Naive thymus-derived CD8-positive, alpha-beta T cell (primary cell): ENCODE results near the gene B3GNT3. TPM values are rescaled to one million over a fixed set of nuclear protein-coding genes. Genes with fewer than 3 reads are reported as not detected.
A peak's percentile ranks its signal among the peaks of the same experiment; 100 is the strongest.
"Not testable (repeated sequence)": the region's sequence is repeated elsewhere in the genome, so short reads cannot be mapped to it uniquely, and the experiment has no call there.

Experiments used
- ATAC-seq, 2 donors: fragments of 150-1000 bp; cut with Tn5 transposase in 1 of 2; sonication (Bioruptor Pico), chemical (Tn5 transposase) in 1 of 2; 1 replicate in 1 of 2; 2 replicates in 1 of 2; pipeline ENCODE4 v1.10.0; 2021; ENCODE audit warnings: mild to moderate bottlenecking in 2 of 2, moderate library complexity in 2 of 2
- POLR2A ChIA-PET: fragments of 350-600 bp; sonication (Branson Sonifier 250); formaldehyde crosslinking; loops from one replicate; lab custom pipeline; 2021; ENCODE audit warnings: antibody characterized with exemption; lab: Charles Lee
- DNase-seq, 10 donors: peaks; one replicate each; pipeline versions ENCODE4 v3.0.0 to v3.0.0-alpha.2; 2020 to 2022
- H3K27ac Mint-ChIP-seq, 10 donors: one replicate each; pipeline ENCODE4 v1.8.0; 2020 to 2022; ENCODE audit warnings: mild to moderate bottlenecking in 10 of 10, mixed read lengths in 10 of 10, moderate library complexity in 4 of 10, inconsistent platforms in 1 of 10
- H3K27me3 Mint-ChIP-seq, 5 donors: one replicate each; pipeline ENCODE4 v1.8.0; 2021 to 2022; ENCODE audit warnings: mixed read lengths in 5 of 5
- H3K36me3 Mint-ChIP-seq, 3 donors: one replicate each; pipeline ENCODE4 v1.8.0; 2020 to 2022; ENCODE audit warnings: mixed read lengths in 3 of 3, mild to moderate bottlenecking in 2 of 3, inconsistent platforms in 1 of 3
- H3K4me1 Mint-ChIP-seq, 4 donors: one replicate each; pipeline ENCODE4 v1.8.0; 2021 to 2022; ENCODE audit warnings: mixed read lengths in 4 of 4
- H3K4me3 Mint-ChIP-seq, 10 donors: one replicate each; pipeline ENCODE4 v1.8.0; 2020 to 2022; ENCODE audit warnings: mild to moderate bottlenecking in 10 of 10, mixed read lengths in 10 of 10, moderate library complexity in 6 of 10, inconsistent platforms in 1 of 10
- H3K9me3 Mint-ChIP-seq, 9 donors: one replicate each; pipeline ENCODE4 v1.8.0; 2020 to 2022; ENCODE audit warnings: mixed read lengths in 9 of 9, mild to moderate bottlenecking in 3 of 9, inconsistent platforms in 1 of 9, moderate library complexity in 1 of 9
- polyA plus RNA-seq, 3 donors: library from polyadenylated mRNA; unstranded; fragments of 300-500 nt; fragmentation: Illumina TruSeq; gene quantifications; one replicate each; pipeline ENCODE4 v1.2.3, GENCODE V29; 2021
- total RNA-seq, 8 experiments: library from RNA in 2 of 8; stranded (reverse) in 2 of 8; gene quantifications; one replicate each; pipeline ENCODE4 v1.2.3 and lab custom pipeline; 2021 to 2026

The B3GNT3 gene
- total and polyA plus RNA-seq, 5 experiments from 2014 or later = 0.13 to 0.20 TPM; not detected in 3

GRCh38 chr19:17772172-17772571, 22.8 kb upstream of the B3GNT3 start:
- no peak for DNase-seq
- peaks cover 0 to 15% (median 5%) of the 10 kb centered on the region in 4 donors for H3K4me1 Mint-ChIP-seq
- no peak overlapping the region for H3K4me3 Mint-ChIP-seq
- H3K27me3 Mint-ChIP-seq = no peaks in the 10 kb centered on the region
- H3K27ac Mint-ChIP-seq = peak overlapping the region in 4 of 10 donors; percentile 14 to 71 (median 38)
- POLR2A ChIA-PET = no interaction called here
- ATAC-seq = no peak
- peaks cover 0 to 85% (median 13%) of the 10 kb centered on the region in 3 donors for H3K36me3 Mint-ChIP-seq
- H3K9me3 Mint-ChIP-seq = no peaks in the 10 kb centered on the region

DNA sequence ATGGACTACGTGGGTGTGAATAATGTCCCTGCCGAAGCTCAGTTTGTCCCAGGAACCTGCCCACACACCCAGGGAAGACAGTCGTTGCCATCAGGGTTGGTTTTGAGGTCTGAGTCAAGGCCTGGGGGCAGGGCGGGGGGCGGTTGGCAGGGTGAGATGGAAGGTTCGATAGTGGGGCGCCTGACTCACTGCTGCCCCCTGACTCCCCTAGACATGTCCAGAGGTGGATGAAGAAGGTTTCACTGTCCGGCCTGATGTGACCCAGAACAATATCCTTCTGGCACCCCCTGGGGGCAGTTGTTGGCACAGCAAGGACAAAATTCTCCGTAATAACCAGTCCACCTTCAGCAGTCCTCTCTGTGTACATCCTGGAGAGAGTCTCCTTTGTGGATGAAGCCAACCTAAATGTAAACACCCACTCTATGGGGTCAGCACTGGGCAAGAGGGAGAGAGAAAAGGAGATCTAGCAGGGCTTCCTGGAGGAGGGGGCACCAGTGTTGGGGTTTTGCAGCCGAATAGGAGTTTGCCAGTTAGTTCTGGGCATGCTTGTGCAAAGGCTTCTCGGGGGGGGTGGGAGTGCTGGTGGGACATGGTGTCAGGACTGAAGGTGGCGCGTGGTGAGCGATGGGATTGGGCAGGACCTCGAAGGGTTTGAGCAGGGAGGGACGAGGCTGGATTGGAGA, 19.6 kb upstream of the B3GNT3 start:
- Mint-ChIP-seq H3K27me3 (no peaks in the 10 kb centered on the region), H3K27ac (peak overlapping the region in 3 of 10 donors; percentile 19 to 71 (median 59)), H3K9me3 (no peaks in the 10 kb centered on the region), H3K36me3 (peaks cover 0 to 62% (median 9%) of the 10 kb centered on the region in 3 donors), H3K4me1 (peaks cover 12 to 28% (median 15%) of the 10 kb centered on the region in 4 donors), H3K4me3 (no peak overlapping the region)
- ATAC-seq (no peak), DNase-seq (peak in 4 of 10 donors; percentile 17 to 38 (median 36))
- POLR2A ChIA-PET = interaction anchor here (0.6 kb wide), 1 partner anchor 32 kb away, joined by 3 read pairs; no protein-coding TSS in a partner anchor

DNA sequence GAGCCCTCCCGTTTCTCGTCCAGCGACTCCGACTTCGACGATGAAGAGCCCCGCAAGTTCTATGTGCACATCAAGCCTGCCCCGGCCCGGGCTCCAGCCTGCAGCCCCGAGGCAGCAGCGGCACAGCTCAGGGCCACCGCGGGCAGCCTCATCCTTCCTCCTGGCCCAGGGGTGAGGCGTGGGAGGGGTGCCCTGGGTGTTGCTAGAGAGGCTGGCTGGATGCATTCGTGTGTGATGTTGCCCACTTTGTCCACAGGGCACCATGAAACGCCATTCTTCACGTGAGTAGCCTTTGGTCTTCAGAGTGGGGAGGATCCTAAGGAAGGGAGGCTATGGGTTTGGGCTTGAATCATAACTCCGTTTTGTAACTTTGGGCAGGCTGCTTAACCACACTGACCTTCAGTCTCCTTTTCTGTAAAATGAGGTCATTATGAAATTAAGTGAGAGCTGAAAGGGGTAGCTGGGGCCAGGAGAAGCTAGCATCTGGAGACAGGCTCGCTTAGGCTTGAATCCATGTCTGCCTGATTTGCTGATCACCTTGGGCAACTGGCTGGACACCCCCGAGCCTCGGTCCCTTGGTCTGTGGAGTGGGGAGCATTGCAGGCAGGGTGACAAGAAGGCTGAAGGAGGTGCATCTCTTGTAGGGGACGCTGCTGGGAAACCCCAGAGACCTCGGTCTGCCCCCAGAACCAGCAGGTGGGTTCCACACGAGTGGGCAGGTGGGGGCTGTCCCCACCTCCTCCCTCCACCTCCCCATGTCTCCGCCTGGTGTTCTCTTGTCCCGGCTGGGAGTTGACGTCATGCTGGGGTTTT, 18.7 kb upstream of the B3GNT3 start:
- H3K27me3 Mint-ChIP-seq = no peaks in the 10 kb centered on the region
- POLR2A ChIA-PET = interaction anchor here (0.6 to 0.9 kb wide), 2 partner anchors 57 to 73 kb away, joined by 3 read pairs; partner anchors contain the start of gene MAP1S
- peaks cover 0 to 56% (median 7%) of the 10 kb centered on the region in 3 donors for H3K36me3 Mint-ChIP-seq
- peak overlapping the region in 3 of 10 donors; percentile 29 to 74 (median 73) for H3K27ac Mint-ChIP-seq
- ATAC-seq = peak in 1 of 2 donors; percentile 53
- H3K4me3 Mint-ChIP-seq = peak overlapping the region in 1 of 10 donors; percentile 60
- peaks cover 12 to 28% (median 16%) of the 10 kb centered on the region in 4 donors for H3K4me1 Mint-ChIP-seq
- H3K9me3 Mint-ChIP-seq = no peaks in the 10 kb centered on the region
- DNase-seq = peak in 1 of 10 donors; percentile 44

DNA sequence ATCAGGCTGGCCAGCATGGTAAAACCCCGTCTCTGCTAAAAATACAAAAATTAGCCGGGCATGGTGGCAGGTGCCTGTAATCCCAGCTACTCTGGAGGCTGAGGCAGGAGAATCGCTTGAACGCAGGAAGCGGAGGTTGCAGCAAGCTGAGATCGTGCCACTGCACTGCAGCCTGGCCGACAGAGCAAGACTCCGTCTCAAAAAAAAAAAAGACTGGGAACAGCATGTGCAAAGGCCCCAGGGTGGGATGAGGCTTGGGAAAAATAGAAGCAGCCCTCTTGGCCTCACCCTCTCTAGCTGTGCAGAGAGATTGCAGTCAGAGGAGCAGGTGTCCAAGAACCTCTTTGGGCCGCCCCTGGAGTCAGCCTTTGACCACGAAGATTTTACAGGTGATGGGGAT, 17.1 kb upstream of the B3GNT3 start:
- ATAC-seq, H3K4me3 Mint-ChIP-seq, POLR2A ChIA-PET, H3K27me3 Mint-ChIP-seq, DNase-seq, H3K9me3 Mint-ChIP-seq: not testable (repeated sequence)
- Mint-ChIP-seq H3K36me3 (peaks cover 0 to 52% (median 9%) of the 10 kb centered on the region in 3 donors), H3K27ac (peak overlapping the region in 6 of 10 donors; percentile 15 to 73 (median 42)), H3K4me1 (peaks cover 16 to 28% (median 18%) of the 10 kb centered on the region in 4 donors)

- peak; percentile 53 to 64 for ATAC-seq
- H3K9me3 Mint-ChIP-seq = no peaks in the 10 kb centered on the region
- peak overlapping the region in 6 of 10 donors; percentile 15 to 93 (median 70) for H3K27ac Mint-ChIP-seq
- H3K36me3 Mint-ChIP-seq = peaks cover 0 to 52% (median 9%) of the 10 kb centered on the region in 3 donors
- POLR2A ChIA-PET = no interaction called here
- H3K4me1 Mint-ChIP-seq = peaks cover 15 to 27% (median 18%) of the 10 kb centered on the region in 4 donors
- H3K27me3 Mint-ChIP-seq = no peaks in the 10 kb centered on the region
- peak in 3 of 10 donors; percentile 18 to 23 (median 22) for DNase-seq
- H3K4me3 Mint-ChIP-seq = peak overlapping the region in 2 of 10 donors; percentile 19 to 39
Observed at GRCh38 chr19:17778251-17778967, 16.5 kb upstream of the B3GNT3 start.

DNA sequence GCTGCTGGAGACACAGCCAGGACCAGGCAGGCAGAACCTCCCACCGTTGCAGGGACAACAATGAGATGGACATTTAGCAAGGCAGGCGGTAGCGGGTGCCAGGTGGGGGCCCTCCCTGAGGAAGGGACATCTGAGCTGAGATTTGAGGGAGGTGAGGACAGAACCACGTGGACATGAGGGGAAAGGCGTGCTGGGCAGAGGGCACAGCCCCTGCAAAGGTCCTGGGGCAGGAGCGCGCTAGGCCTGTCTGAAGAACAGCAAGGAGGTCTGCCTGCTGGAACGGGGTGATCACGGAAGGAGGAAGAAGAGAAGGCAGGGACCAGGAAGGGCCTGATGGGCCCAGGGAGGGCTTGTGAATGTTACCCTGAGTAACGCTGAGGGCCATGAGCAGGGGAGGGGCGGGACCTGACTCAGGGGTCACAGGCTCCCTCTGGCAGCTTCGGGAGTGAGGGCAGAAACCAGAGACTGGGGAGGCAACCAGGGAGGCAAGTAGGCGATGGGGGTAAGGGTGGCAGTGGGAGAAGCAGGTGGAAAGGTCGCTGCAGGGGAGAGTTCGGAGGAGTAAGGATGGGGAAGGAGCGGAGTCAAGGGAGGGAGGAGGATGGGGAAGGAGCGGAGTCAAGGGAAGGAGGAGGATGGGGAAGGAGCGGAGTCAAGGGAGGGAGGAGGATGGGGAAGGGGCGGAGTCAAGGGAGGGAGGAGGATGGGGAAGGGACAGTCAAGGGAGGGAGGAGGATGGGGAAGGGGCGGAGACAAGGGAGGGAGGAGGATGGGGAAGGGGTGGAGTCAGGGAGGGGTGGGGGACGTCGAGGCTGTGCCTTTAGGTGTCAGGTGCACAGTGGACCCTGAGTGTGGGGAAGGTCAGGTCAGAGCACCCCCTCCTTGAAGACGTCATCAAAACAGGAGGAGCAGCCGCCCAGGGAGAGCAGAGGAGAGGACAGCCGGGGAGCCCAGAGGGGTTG, 15.7 kb upstream of the B3GNT3 start:
- ATAC-seq (no peak), DNase-seq (no peak)
- Mint-ChIP-seq H3K9me3 (no peaks in the 10 kb centered on the region), H3K4me3 (peak overlapping the region in 2 of 10 donors; percentile 19 to 39), H3K4me1 (peaks cover 16 to 26% (median 23%) of the 10 kb centered on the region in 4 donors), H3K27me3 (no peaks in the 10 kb centered on the region), H3K27ac (peak overlapping the region in 7 of 10 donors; percentile 29 to 93 (median 79)), H3K36me3 (peaks cover under 1 to 49% (median 13%) of the 10 kb centered on the region in 3 donors)
- POLR2A ChIA-PET = interaction anchor here (0.5 to 0.6 kb wide), 3 partner anchors 24 to 501 kb away, joined by 3 to 6 read pairs (median 5); no protein-coding TSS in a partner anchor

DNA sequence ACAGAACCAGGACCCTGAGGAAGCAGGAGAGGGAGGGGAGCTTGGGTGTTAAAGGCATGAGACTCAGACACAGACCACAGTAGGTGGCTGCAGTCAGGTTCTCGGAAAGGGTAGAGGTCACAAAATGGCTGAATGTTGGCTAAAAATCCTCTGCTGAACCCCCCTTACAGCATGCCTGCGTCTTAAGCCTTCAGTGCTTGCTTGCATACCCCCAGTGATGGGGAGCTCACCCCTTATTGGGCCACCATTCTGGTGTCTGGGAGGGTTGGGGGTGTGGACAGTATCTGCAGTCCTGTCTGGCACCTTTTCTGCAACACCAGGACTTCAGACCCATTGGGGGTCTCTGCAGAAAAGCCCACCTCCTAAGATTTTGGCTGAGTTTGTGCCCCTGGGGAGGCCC, 14.2 kb upstream of the B3GNT3 start:
- no peak for ATAC-seq
- Mint-ChIP-seq H3K4me1 (peaks cover 15 to 28% (median 23%) of the 10 kb centered on the region in 4 donors), H3K36me3 (peaks cover 4 to 48% (median 14%) of the 10 kb centered on the region in 3 donors), H3K9me3 (no peaks in the 10 kb centered on the region), H3K27ac (peak overlapping the region in 2 of 10 donors; percentile 5 to 93), H3K4me3 (no peak overlapping the region), H3K27me3 (no peaks in the 10 kb centered on the region)
- no peak for DNase-seq
- POLR2A ChIA-PET = no interaction called here

- Mint-ChIP-seq H3K27ac (peak overlapping the region in 1 of 10 donors; percentile 43), H3K4me1 (peaks cover 9 to 23% (median 17%) of the 10 kb centered on the region in 4 donors), H3K36me3 (peaks cover 4 to 53% (median 19%) of the 10 kb centered on the region in 3 donors)
- not testable (repeated sequence) for H3K27me3 Mint-ChIP-seq, H3K9me3 Mint-ChIP-seq, DNase-seq, H3K4me3 Mint-ChIP-seq, ATAC-seq
- POLR2A ChIA-PET = interaction anchor here (1.0 to 1.4 kb wide), 4 partner anchors 67 to 80 kb away, joined by 3 to 5 read pairs (median 3); partner anchors contain the start of gene RPL18A
Observed at GRCh38 chr19:17783721-17784120, 11.2 kb upstream of the B3GNT3 start.

- ATAC-seq (peak; percentile 68 to 80), DNase-seq (peak; percentile 57 to 86 (median 72))
- POLR2A ChIA-PET = interaction anchor here (1.0 to 1.4 kb wide), 3 partner anchors 71 to 81 kb away, joined by 3 to 5 read pairs (median 3); partner anchors contain the start of gene RPL18A
- H3K27me3 Mint-ChIP-seq = no peaks in the 10 kb centered on the region
- H3K27ac Mint-ChIP-seq = peak overlapping the region in 6 of 10 donors; percentile 20 to 90 (median 81)
- no peaks in the 10 kb centered on the region for H3K9me3 Mint-ChIP-seq
- H3K36me3 Mint-ChIP-seq = peaks cover 4 to 58% (median 24%) of the 10 kb centered on the region in 3 donors
- H3K4me1 Mint-ChIP-seq = peaks cover 5 to 21% (median 16%) of the 10 kb centered on the region in 4 donors
- H3K4me3 Mint-ChIP-seq = peak overlapping the region in 1 of 10 donors; percentile 26
Observed at GRCh38 chr19:17784201-17785008, 10.5 kb upstream of the B3GNT3 start.

DNA sequence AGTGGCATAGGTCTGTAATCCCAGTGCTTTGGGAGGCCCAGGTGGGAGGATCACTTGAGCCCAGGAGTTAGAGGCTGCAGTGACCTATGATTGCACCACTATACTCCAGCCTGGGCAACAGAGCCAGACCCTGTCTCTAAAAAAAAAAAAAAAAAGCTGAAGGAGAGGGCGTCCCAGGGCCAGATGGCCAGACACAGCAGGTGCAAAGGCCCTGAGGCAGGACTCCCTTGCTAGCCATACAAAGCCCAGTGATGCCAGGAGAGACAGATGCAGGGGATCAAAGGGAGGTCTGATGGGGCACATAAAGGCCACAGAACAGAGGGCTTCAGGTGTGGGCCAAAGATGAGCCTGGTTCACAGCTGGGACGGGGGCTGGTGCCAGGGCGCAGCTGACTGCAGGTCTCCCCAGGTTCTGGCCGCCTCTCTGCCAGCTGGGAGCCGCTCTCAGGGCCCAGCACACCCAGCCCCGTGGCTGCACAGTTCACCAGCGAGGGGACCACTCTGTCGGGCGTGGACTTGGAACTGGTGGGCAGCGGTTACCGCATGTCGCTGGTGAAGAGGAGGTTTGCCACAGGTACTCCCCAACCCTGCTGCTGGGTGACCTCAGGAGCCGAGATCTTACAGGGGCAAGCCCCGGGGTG, 7.5 kb upstream of the B3GNT3 start:
- no peak for DNase-seq
- H3K36me3 Mint-ChIP-seq = peaks cover 4 to 50% (median 20%) of the 10 kb centered on the region in 3 donors
- no peaks in the 10 kb centered on the region for H3K9me3 Mint-ChIP-seq
- H3K4me1 Mint-ChIP-seq = peaks cover 17 to 40% (median 27%) of the 10 kb centered on the region in 4 donors
- H3K4me3 Mint-ChIP-seq = no peak overlapping the region
- ATAC-seq = no peak
- no peaks in the 10 kb centered on the region for H3K27me3 Mint-ChIP-seq
- POLR2A ChIA-PET = interaction anchor here (0.6 to 1.0 kb wide), 4 partner anchors 11 to 655 kb away, joined by 3 to 6 read pairs (median 3); no protein-coding TSS in a partner anchor
- peak overlapping the region in 2 of 10 donors; percentile 52 to 57 for H3K27ac Mint-ChIP-seq
